M059J (cell line): ENCODE data around the gene CALU. TPM values are rescaled to one million over a fixed set of nuclear protein-coding genes. Genes with fewer than 3 reads are reported as not detected.

Experiments
- DNase-seq: peaks from one replicate; pipeline ENCODE4 v3.0.0-alpha.2; 2012; ENCODE audit warnings: low read depth
- total RNA-seq: library from RNA; depleted of rRNA; stranded (reverse); fragments of >200 nt; shearing (Covaris generic); gene quantifications from 2 replicates; pipeline ENCODE4 v1.2.3, GENCODE V29; 2014; rRNA removed

Gene CALU
- total RNA-seq: 571 and 729 TPM in 2 replicates

- DNase-seq: peak; percentile 98
Measured at GRCh38 chr7:128739048-128739962, at the start of gene CALU. Gene CALU (plus strand): TSS chr7:128739359. CDS start chr7:128748584, 9,225 bp downstream.

- no peak for DNase-seq
Measured at GRCh38 chr7:128691227-128691626, 47.9 kb upstream of the CALU start.

GRCh38 chr7:128692623-128693270 lies 46.4 kb upstream of the CALU start:
- no peak for DNase-seq

- no peak for DNase-seq
Measured at GRCh38 chr7:128693373-128694015, 45.7 kb upstream of the CALU start.

- DNase-seq: no peak
Measured at GRCh38 chr7:128694738-128695137, 44.4 kb upstream of the CALU start.

DNA sequence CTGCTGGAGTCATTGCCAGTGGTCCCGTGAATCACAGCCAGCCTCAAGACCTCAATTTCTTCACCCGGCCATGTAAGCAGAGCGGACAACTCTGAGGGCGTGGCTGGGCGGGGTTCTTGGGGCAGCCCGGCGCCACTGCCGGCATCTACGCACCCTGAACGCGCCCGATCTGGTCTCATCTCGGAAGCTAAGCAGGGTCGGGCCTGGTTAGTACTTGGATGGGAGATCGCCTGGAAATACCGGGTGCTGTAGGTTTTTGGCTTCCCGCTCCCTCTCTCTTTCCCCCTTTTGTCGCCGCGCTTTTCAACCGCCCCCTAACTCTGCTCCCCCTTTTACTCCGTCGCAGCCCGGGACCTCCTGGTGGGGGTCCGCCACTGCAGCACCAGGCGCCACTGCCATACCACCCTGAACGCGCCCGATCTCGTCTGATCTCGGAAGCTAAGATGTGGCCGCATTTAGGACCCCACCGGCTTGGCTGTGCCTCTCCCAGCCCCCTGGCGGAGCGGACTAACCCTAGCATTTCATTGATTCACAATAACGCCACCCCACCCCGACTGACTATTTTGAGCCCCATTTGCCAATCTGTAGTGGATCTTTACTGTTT lies 41.8 kb upstream of the CALU start:
- DNase-seq: peak; percentile 62

DNA sequence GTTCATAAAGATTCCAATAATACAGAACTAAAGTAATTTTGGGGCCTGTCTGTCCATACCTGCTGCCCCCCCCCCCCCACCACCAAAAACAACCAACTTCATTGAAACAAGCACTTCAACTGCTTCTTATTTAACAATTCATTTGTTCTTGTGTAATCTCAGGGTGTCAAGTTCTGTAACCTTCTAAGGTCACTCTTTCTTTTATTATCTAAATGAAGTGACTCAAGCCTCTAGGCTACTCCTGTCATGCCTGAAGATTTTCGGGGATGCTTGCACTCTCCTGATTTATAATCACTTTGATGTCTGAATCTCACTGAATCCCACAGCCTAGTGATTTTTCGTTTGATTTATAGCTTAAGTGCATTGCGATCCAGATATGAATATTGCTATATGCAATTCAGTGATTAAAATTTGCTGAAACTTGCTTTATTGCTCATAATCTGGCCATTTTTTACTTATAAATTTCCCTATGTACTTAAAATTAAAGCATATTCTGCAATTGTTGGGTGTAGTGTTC lies 39.9 kb upstream of the CALU start:
- no peak for DNase-seq

DNA sequence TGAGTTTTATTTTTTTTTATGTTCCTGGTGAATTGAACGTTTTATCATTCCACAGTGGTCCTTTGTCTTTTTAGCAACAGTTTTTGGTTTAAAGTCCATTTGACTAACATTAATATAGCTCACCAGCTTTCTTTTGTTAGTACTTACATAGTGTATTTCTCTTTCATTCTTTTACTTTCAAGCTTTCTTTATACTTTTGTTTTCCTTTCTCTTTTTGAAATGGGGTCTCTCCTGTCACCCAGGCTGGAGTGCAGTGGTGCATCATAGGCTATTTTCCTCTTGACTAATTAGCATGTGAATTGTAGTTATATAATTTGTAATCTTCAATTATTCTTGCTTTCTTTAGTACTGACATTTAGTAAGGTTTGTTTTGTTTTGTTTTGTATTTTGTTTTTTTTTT lies 39.3 kb upstream of the CALU start:
- no peak for DNase-seq

GRCh38 chr7:128701062-128701785 lies 37.9 kb upstream of the CALU start:
- peak; percentile 7 for DNase-seq

DNA sequence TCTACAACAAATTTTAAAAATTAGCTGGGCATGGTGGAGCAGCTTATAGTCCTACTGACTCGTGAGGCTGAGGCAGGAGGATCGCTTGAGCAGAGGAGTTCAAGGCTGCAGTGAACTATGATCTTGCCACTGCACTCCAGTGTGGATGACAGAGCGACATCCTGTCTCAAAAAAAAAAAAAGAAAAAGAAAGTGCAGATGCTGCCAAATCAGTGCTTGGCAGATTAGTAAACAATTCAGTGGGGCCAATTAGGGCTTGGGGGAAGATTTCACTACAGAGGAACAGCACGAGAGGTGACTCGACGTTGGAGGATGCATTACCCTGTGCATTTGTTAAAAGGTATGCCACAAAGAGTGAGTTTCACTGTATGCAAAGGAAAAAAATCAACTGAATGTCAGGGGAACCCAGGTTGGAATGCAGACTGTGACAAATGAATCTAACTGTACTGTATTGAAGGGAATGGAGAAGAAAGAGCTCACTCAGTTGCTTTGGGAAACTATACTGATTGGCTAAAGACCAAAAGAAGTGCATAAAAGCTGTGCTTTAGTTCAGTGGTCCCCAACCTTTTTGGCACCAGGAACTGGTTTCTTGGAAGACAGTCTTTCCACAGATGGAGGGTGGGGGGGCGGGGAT lies 35.4 kb upstream of the CALU start:
- DNase-seq: peak; percentile 47

- DNase-seq: peak; percentile 70
Measured at GRCh38 chr7:128705891-128706333, 33.2 kb upstream of the CALU start.

DNA sequence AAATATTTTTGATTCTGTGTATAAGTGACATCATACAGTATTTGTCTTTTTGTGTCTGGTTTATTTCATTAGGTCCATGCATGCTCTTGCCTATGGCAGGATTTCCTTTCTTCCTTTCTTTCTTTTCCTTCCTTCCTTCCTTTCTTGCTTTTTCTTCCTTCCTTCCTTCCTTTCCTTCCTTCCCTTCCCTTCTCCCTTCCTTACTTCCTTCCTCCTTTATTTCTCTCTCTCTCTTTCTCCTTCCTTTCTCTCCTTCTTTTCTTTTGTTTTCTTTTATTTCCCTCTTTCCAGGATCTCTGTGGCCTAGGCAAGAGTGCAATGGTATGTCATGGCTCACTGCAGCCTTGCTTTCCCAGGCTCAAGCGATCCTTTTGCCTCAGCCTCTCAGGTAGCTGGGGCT lies 31.4 kb upstream of the CALU start:
- DNase-seq: no peak

GRCh38 chr7:128708235-128708634 lies 30.9 kb upstream of the CALU start:
- peak; percentile 22 for DNase-seq

DNA sequence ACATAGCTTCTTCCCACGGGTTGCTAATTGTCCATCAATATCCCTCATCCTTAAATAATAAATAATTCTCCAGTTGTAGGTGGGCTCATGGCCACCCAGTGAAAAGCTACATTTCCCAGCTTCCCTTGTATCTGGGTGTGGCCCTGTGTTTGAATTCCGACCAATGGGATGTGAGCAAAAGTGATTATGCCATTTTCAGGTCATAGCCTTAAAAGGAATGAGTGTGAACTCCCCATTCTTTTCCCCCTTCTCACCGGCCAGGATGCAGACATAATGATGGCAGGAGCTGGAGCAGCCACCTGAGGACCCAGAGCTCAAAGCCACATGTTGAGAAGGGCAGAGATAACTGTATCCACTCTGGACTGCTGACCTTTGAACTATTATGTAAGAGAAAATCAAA lies 30.3 kb upstream of the CALU start:
- no peak for DNase-seq

DNA sequence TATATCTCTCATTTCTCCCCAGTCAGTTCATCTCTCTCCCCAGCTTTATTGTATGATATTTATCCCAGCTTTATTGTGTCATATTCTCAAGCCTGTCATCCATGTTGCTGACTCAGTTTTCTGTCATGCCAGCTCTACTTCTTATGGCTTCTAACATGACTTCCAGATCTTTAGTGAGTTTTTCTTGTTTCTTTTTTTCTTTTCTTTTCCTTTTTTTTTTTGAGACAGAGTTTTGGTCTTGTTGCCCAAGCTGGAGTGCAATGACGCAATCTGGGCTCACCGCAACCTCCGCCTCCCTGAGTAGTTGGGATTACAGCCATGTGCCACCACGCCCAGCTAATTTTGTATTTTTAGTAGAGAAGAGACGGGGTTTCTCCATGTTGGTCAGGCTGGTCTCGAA lies 28.7 kb upstream of the CALU start:
- no peak for DNase-seq

DNA sequence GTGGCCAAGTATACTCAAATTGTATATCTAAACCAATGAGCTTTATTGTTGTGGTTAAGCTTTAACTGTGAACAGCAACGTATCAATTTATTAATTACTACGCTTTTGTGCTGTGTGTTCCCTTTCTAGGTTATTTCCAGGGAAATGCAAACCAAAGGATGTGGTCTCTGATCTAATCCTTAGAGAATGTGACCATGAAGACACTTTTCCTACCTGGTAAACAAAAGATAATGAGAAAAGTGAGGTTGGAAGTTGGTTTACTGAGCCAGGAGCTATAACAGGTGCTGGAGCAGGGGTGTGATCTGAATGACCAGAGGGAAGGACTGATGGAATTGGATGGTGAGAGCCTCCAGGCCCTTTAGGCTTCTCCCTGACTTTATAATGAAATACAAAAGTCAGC lies 25.4 kb upstream of the CALU start:
- peak; percentile 68 for DNase-seq

- no peak for DNase-seq
Measured at GRCh38 chr7:128714701-128715495, 24.3 kb upstream of the CALU start.

- no peak for DNase-seq
Measured at GRCh38 chr7:128718967-128719642, 20.1 kb upstream of the CALU start.

DNA sequence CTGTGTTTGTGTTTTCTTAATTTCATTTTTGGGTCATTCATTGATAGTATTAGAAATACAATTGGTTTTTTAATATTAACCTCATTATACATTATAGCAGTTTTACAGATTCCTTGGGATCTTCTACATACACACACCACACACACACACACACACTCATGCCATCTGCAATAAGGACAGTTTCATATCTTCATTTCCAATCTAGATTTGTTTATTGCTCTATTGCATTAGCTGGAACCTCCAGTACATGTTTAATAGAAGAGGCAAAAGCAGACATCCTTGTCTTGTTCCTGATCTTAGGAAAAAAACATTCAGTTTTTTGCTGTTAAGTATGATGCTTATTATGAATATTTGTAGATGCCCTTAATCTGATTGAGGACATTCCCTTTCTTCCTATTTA lies 17.8 kb upstream of the CALU start:
- DNase-seq: no peak
